GM10847 (cell line): ENCODE data around the gene DDX59.

Source experiments
- POLR2A ChIP-seq: IDR thresholded peaks from 2 replicates; pipeline ENCODE4 v1.6.1; 2011; ENCODE audit not compliant: insufficient read length; ENCODE audit errors: extremely low read depth

The DDX59 gene

GRCh38 chr1:200646515-200646914 lies 23.2 kb downstream of the DDX59 start:
- TF ChIP-seq POLR2A = no peak

DNA sequence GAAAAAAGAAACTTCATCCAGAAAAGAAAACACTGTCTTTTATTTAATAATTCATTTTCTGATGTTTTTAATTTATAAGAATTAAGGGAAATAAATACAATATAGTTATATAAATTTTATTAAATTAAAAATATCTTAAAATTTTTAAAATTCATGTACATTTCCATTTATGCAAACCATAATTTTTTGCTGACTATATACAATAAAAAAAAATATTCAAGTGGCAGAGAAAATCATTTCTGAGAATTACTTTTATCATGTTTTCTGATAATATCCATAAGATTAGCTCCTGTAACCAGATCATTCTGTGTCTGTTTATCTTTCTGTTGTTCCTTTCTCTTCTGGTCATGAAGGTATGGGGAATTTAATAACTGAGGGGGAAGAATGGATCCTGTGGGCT lies 25.7 kb downstream of the DDX59 start:
- no peak for TF ChIP-seq POLR2A

DNA sequence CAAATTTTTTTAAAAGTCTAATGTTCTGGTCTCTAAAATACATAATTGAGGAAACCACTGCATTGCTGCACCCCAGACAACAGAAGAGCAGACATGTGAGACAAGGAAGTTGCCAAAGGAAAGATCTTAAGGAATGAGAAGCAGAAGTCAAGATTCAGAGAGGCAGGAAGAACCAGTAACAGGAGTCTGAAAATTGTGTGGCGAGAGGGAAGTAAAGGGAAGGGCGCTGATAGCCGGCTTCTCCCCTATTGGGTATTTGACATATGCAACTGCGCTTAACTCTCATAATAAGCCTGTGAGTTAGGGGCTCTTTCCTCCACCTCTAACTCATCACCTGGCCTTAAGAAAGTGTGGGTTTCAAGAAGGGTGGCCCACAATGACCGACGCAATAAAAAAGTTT lies 27.2 kb downstream of the DDX59 start:
- TF ChIP-seq POLR2A = no peak

DNA sequence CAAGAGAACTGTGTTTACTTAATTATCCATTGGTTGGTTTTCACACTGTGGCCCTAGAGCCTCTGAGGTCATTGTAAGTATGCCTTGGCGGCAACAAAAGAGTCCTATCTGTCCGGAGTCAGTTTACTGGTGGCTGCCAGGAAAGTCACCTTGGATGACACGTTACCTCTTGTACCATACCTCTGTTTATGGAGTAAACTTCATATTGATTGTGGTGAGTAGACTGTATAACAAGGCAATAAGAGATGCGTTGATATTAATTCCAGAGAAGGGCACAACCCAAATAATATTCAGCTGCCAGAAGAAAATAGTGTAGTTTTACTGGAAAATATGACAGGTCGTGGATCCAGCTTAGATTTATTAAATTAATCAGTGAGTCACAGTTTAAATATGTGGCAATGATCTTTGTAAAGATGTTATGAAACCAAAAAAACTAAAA lies 28.7 kb downstream of the DDX59 start:
- TF ChIP-seq POLR2A = no peak

- TF ChIP-seq POLR2A = no peak
Measured at GRCh38 chr1:200640373-200640962, 29.2 kb downstream of the DDX59 start.

GRCh38 chr1:200638073-200638472 lies 31.6 kb downstream of the DDX59 start:
- TF ChIP-seq POLR2A = no peak

DNA sequence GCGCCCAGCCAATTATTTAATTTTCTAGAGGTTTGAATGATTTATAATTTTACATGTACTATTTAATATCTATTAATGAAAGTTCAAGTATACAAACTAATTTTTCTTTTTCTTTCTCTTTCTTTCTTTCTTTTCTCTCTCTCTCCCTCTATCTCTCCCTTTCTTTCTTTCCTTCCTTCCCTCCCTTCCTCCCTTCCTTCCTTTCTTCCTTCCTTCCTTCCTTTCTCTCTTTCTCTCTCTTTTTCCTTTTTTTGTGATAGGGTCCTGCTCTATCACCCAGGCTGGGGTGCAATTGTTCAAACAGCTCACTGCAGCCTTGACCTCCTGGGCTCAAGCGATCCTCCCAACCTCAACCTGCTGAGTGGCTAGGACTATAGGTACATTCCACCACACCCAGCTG lies 33.0 kb downstream of the DDX59 start:
- no peak for TF ChIP-seq POLR2A

DNA sequence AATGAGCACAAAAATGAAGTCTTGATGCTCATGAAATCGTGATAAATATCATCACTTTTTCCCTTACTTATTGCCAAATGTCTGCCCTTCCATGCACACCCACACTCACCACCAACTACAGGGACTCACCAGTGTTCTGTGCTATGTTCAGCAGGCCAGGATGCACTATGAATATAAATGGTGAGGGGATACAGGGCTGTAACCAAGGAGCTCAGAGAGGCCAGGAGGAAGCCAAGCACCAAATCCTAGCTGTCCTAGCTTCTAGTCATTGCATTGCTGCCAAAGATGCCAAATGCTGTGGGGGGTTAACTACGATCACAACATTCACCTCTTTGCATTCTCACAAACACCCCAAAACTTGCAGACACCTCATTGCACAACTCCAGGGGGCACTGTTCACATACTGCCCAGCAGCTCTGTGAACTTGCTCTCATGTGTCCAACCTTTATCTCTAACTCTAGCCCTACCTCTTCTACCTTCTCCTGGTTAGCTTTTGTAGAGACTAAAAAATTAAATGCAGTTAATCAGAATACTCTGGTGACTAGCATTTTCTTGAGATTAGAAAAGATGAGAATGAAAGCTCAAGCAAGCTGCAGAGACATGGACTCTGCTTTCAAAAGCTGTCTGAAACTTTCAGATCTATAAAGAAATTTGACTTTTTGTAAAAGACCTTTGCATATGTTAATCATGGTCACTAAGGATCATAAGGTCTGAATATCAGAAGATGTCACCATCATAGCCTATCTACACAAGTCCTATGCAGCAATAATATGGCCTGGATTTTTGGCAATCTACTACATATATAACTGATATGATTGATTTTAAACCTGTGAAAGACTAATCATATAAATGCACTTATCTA lies 35.2 kb downstream of the DDX59 start:
- no peak for TF ChIP-seq POLR2A

DNA sequence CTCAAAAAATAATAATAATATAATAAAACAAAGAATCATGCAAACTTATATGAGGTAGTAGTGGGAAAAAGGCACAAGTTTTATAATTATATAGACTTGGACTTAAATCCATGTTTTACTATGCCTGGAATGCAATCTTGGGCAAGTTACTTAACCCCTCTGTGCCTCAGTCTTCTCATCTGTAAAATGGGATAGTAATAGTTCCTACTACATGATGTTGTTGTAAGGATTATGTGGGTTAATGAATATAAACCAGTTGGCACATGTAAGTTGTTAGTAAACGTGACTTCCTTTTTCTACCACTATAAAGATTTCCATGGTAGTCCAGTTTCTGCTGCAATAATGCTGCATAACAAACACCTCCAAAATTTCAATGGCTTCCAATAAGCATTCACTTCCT lies 38.3 kb downstream of the DDX59 start:
- TF ChIP-seq POLR2A = no peak

DNA sequence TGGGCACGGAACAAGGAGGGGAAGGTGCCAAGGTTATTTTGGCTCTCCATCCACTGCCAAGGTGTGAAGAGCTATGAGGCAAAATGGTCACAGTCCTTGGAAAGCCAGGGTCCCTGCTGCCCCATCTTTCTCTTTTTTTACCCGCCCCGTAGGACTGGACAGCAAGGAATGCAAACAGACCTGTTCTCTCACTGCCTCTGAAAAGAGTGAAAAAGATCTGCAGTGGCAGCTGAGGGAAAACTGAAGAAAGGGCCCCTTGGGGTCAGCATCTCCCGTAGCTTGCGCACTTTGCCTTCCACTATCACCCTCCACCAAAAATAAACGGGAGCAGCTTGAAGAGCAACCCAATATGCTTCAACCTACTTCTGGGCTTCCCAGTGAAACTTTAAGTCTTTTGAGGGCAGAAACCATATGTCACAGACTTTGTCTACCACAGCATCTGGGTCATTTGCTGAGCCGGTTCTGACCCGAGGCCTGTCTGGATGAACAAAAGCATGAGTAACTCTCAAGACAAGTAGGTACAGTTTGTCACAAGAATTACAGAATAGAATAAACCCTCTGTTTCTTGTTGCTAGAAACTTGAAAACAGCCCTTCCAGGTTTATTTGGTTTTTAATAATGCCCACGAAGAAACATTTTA lies 39.7 kb downstream of the DDX59 start:
- no peak for TF ChIP-seq POLR2A

- no peak for TF ChIP-seq POLR2A
Measured at GRCh38 chr1:200628223-200628881, 41.4 kb downstream of the DDX59 start.

GRCh38 chr1:200627575-200628222 lies 42.0 kb downstream of the DDX59 start:
- no peak for TF ChIP-seq POLR2A

- no peak for TF ChIP-seq POLR2A
Measured at GRCh38 chr1:200626853-200627534, 42.7 kb downstream of the DDX59 start.

- no peak for TF ChIP-seq POLR2A
Measured at GRCh38 chr1:200625381-200625824, 44.3 kb downstream of the DDX59 start.

GRCh38 chr1:200624679-200625335 lies 44.9 kb downstream of the DDX59 start:
- TF ChIP-seq POLR2A = no peak
